KG1 (cell line): ENCODE results near the gene RAB3A.

ENCODE experiments used
- DNase-seq: peaks from one replicate; lab custom pipeline; 2025; lab: John Stamatoyannopoulos, UW

The RAB3A gene

DNA sequence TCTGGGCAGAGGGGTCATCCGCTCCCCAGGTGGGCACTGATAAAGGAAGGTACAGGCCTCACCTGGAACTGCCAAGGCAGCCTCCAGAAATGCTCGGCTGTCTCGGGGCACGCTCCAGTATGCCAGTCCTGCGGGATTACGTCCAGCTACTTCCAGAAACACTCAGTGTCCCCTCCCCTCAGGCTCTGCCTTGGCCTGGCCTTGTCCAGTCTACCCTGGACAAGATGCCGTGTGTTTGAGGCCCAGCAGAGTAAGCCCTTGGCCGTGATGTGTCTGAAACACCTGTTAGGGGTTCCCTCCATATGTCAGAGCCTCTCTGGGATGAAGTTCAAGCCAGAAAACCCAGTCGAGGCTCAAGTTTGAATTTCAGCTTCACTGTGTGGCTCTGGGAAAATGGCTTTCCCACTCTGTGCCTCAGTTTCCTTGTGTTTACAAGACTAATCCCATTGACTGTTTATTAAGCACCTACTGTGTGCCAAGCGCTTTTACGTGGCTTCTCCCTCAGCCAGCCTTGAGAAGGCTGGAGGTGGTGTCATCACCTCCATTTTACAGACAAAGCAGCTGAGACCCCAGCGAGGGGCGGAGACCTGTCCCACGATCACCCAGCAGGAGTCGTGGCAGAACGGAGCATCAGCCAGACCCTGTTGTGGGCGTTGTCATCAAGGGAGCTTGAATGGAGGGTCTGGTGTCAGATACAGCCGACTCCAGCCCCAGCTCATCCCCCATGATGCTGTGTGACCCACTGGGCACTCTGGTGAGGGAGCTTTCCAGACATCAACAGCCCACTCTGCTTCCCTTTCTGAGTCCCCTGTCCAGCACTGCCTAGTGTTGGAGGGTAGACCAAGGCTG is 52.8 kb downstream of the RAB3A start:
- no peak for DNase-seq

DNA sequence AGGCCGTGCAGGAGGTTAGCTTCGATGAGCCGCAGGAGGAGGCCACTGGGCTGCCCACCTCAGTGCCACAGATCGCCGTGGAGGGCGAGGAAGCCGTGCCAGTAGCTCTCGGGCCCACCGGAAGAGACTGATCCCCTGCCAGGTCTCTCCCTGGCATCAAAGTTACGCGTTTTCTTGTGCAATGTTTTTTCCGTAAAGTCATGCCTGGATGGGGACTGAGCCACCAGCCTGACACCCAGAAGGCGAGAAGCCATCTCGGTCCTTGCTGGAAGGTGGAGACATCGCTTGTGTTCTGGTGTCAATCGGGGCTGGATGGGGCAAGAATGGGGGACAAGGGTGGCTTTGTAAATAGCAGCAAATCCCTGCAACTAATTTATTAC is 54.3 kb downstream of the RAB3A start:
- no peak for DNase-seq

DNA sequence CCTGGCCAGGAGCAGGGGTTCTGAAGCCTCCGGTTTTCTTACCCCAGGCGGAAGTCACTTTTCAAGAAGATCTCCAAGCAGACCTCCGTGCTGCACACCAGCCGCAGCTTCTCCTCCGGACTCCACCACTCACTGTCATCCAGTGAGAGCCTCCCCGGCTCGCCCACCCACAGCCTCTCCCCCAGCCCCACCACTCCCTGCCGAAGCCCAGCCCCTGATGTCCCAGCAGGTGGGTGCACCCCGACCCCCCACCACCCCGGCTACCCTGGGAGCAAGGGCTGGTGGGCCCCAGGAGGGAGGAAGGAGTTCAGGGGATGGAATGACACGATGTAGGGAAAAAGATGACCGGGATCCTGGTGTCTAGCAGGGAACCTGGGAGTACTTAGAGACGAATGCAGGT is 56.4 kb downstream of the RAB3A start:
- DNase-seq, result no peak
